HFF-Myc (cell line): ENCODE measurements around the gene SPRING1.

Source experiments
- DNase-seq: peaks from one replicate; pipeline ENCODE4 v3.0.0-alpha.2; 2011; ENCODE audit warnings: low read depth; ENCODE audit errors: extremely low read depth
- H3K4me3 ChIP-seq: replicated peaks from 2 replicates; pipeline ENCODE4 v1.5.1; 2011; ENCODE audit warnings: low read depth, mild to moderate bottlenecking, control low read depth, low read length
- TF ChIP-seq, protein P1 (sequence below): IDR thresholded peaks from 2 replicates; pipeline ENCODE4 v1.5.1; 2012; ENCODE audit warnings: mild to moderate bottlenecking, low read depth, low read length, control low read depth; ENCODE audit errors: missing control alignments

The SPRING1 gene

DNA sequence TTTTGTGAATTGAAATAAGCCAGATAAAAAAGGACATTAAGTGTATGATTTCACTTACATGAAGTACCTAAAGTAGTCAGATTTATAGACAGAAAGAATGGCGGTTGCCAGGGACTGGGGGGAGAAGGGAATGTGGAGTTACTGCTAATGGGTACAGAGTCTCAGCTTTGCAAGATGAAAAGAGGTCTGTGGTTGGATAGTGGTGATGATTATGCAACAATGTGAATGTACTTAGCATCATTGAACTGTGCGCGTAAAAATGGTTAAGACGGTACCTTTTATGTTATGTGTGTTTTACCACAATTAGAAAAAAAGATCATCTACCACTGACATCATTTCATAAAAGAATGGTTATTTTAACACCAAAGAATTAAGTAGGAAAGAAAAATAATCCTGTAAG is 36.2 kb upstream of the SPRING1 start:
- TF ChIP-seq, protein P1, sequence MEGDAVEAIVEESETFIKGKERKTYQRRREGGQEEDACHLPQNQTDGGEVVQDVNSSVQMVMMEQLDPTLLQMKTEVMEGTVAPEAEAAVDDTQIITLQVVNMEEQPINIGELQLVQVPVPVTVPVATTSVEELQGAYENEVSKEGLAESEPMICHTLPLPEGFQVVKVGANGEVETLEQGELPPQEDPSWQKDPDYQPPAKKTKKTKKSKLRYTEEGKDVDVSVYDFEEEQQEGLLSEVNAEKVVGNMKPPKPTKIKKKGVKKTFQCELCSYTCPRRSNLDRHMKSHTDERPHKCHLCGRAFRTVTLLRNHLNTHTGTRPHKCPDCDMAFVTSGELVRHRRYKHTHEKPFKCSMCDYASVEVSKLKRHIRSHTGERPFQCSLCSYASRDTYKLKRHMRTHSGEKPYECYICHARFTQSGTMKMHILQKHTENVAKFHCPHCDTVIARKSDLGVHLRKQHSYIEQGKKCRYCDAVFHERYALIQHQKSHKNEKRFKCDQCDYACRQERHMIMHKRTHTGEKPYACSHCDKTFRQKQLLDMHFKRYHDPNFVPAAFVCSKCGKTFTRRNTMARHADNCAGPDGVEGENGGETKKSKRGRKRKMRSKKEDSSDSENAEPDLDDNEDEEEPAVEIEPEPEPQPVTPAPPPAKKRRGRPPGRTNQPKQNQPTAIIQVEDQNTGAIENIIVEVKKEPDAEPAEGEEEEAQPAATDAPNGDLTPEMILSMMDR = no peak
- no peak overlapping the region for H3K4me3 ChIP-seq
- DNase-seq = no peak

GRCh38 chr12:116773276-116773731 is 35.4 kb upstream of the SPRING1 start:
- TF ChIP-seq, protein P1 = no peak

GRCh38 chr12:116771651-116772050 is 33.8 kb upstream of the SPRING1 start:
- DNase-seq = no peak
- TF ChIP-seq, protein P1 = no peak
- H3K4me3 ChIP-seq = no peak overlapping the region

More at GRCh38 chr12:116773276-116773731, 35.4 kb upstream of the SPRING1 start:
- no peak overlapping the region for H3K4me3 ChIP-seq
- DNase-seq = no peak

GRCh38 chr12:116766746-116767145 is 28.9 kb upstream of the SPRING1 start:
- DNase-seq = no peak
- TF ChIP-seq, protein P1 = no peak
- H3K4me3 ChIP-seq = no peak overlapping the region

DNA sequence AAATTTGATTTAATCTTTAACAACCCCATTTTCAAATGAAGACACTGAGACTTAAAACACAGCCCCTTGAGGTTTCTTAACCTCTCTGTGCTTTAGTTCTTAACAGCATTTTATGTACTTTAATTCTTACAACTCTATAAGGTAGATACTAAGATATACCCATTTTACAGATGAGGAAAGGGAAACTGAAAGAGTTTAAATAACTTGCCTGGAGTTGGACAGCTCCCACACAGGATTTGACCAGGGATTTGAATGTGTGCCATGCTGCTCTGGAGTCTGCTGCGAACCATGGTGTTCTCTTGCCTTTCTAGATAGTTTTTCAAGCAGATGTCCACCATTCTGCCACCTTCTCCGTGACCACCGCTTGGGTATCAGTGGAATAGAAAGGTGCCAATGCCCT is 28.4 kb upstream of the SPRING1 start:
- no peak overlapping the region for H3K4me3 ChIP-seq
- TF ChIP-seq, protein P1 = no peak

GRCh38 chr12:116765271-116765670 is 27.4 kb upstream of the SPRING1 start:
- no peak for DNase-seq
- H3K4me3 ChIP-seq = no peak overlapping the region
- TF ChIP-seq, protein P1 = no peak

More for the DNA sequence above, 28.4 kb upstream of the SPRING1 start:
- no peak for DNase-seq

DNA sequence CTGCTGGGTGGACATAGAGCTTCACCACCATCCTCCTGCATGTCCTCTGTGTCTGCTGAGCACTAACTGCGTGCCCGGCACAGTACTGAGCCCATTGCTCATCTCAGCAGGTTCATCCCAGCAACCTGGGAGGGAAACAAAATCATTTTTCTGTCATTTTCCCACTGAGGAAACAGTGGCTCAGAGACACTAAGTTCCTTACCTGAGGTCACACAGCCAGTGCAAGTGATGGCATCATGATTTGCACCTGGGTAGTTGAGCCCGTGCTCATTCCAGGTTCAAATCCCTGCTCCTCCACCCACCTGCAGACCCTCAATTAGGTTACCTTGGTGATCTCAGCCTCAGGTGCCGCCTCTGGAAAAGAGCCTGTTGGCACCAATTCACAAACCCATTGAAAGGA is 23.6 kb upstream of the SPRING1 start:
- H3K4me3 ChIP-seq = no peak overlapping the region
- TF ChIP-seq, protein P1 = no peak
- DNase-seq = no peak
